ENCODE data around the gene TRAF4. TPM values are rescaled to one million over a fixed set of nuclear protein-coding genes. Genes with fewer than 3 reads are reported as not detected.
A peak's percentile ranks its signal among the peaks of the same experiment; 100 is the strongest.

Gene TRAF4
- total and polyA plus RNA-seq, 2 donors, result 21.2 to 29.3 TPM

- Histone ChIP-seq H3K27ac (ENCODE audit: low read depth in 1 of 2, low read length in 1 of 2) (no peak overlapping the region), H3K36me3 (ENCODE audit: control insufficient read depth in 2 of 2, insufficient read depth in 2 of 2, low read length in 1 of 2) (no peaks in the 10 kb centered on the region), H3K27me3 (ENCODE audit: control insufficient read depth in 2 of 2, insufficient read depth in 1 of 2, low read length in 1 of 2) (no peaks in the 10 kb centered on the region), H3K4me1 (ENCODE audit: control insufficient read depth in 2 of 2, insufficient read depth in 2 of 2, low read length in 2 of 2) (peaks cover 40 to 57% of the 10 kb centered on the region in 2 donors), H3K4me3 (ENCODE audit: low read length in 2 of 2) (no peak overlapping the region), H3K9me3 (ENCODE audit: control insufficient read depth in 2 of 2, insufficient read depth in 1 of 2, low read length in 1 of 2) (peaks cover 0 to 10% of the 10 kb centered on the region in 2 donors)
- no peak for DNase-seq (ENCODE audit: low read depth in 6 of 9, low spot score in 9 of 9)
- WGBS, result 98% methylated on average over 12 of the region's 12 CpGs
Measured at GRCh38 chr17:28737316-28737715, 6.5 kb upstream of the TRAF4 start.

- H3K9me3 ChIP-seq (ENCODE audit: control insufficient read depth in 2 of 2, insufficient read depth in 1 of 2, low read length in 1 of 2), result peaks cover 0 to 10% of the 10 kb centered on the region in 2 donors
- H3K4me3 ChIP-seq (ENCODE audit: low read length in 2 of 2), result no peak overlapping the region
- peaks cover 41 to 64% of the 10 kb centered on the region in 2 donors for H3K4me1 ChIP-seq (ENCODE audit: control insufficient read depth in 2 of 2, insufficient read depth in 2 of 2, low read length in 2 of 2)
- H3K27ac ChIP-seq (ENCODE audit: low read depth in 1 of 2, low read length in 1 of 2), result peak overlapping the region; percentile 25 to 79
- H3K36me3 ChIP-seq (ENCODE audit: control insufficient read depth in 2 of 2, insufficient read depth in 2 of 2, low read length in 1 of 2), result no peaks in the 10 kb centered on the region
- no peak for DNase-seq (ENCODE audit: low read depth in 6 of 9, low spot score in 9 of 9)
- peaks cover 0 to under 1% of the 10 kb centered on the region in 2 donors for H3K27me3 ChIP-seq (ENCODE audit: control insufficient read depth in 2 of 2, insufficient read depth in 1 of 2, low read length in 1 of 2)
- WGBS, result 89% methylated on average over 22 of the region's 22 CpGs
Measured at GRCh38 chr17:28737770-28738679, 5.8 kb upstream of the TRAF4 start.

GRCh38 chr17:28738680-28739384, 5.0 kb upstream of the TRAF4 start:
- WGBS, result 47% methylated on average over 10 of the region's 10 CpGs
- peak overlapping the region; percentile 61 to 79 for H3K27ac ChIP-seq (ENCODE audit: low read depth in 1 of 2, low read length in 1 of 2)
- DNase-seq (ENCODE audit: low read depth in 6 of 9, low spot score in 9 of 9), result peak in 8 of 9 donors; percentile 61 to 93 (median 84)

GRCh38 chr17:28740406-28741357, 3.1 kb upstream of the TRAF4 start:
- peaks cover 0 to 10% of the 10 kb centered on the region in 2 donors for H3K27me3 ChIP-seq (ENCODE audit: control insufficient read depth in 2 of 2, insufficient read depth in 1 of 2, low read length in 1 of 2)
- no peaks in the 10 kb centered on the region for H3K36me3 ChIP-seq (ENCODE audit: control insufficient read depth in 2 of 2, insufficient read depth in 2 of 2, low read length in 1 of 2)
- DNase-seq (ENCODE audit: low read depth in 6 of 9, low spot score in 9 of 9), result no peak
- peaks cover 0 to 6% of the 10 kb centered on the region in 2 donors for H3K9me3 ChIP-seq (ENCODE audit: control insufficient read depth in 2 of 2, insufficient read depth in 1 of 2, low read length in 1 of 2)
- H3K4me1 ChIP-seq (ENCODE audit: control insufficient read depth in 2 of 2, insufficient read depth in 2 of 2, low read length in 2 of 2), result peaks cover 51 to 80% of the 10 kb centered on the region in 2 donors
- H3K27ac ChIP-seq (ENCODE audit: low read depth in 1 of 2, low read length in 1 of 2), result no peak overlapping the region
- no peak overlapping the region for H3K4me3 ChIP-seq (ENCODE audit: low read length in 2 of 2)
- WGBS, result 87% methylated on average over 10 of the region's 10 CpGs

More at GRCh38 chr17:28738680-28739384, 5.0 kb upstream of the TRAF4 start:
- Histone ChIP-seq H3K27me3 (ENCODE audit: control insufficient read depth in 2 of 2, insufficient read depth in 1 of 2, low read length in 1 of 2) (peaks cover 0 to 4% of the 10 kb centered on the region in 2 donors), H3K9me3 (ENCODE audit: control insufficient read depth in 2 of 2, insufficient read depth in 1 of 2, low read length in 1 of 2) (peaks cover 0 to 10% of the 10 kb centered on the region in 2 donors), H3K36me3 (ENCODE audit: control insufficient read depth in 2 of 2, insufficient read depth in 2 of 2, low read length in 1 of 2) (no peaks in the 10 kb centered on the region), H3K4me1 (ENCODE audit: control insufficient read depth in 2 of 2, insufficient read depth in 2 of 2, low read length in 2 of 2) (peaks cover 46 to 71% of the 10 kb centered on the region in 2 donors), H3K4me3 (ENCODE audit: low read length in 2 of 2) (no peak overlapping the region)

GRCh38 chr17:28741358-28742349, 2.2 kb upstream of the TRAF4 start:
- peak in 1 of 9 donors; percentile 42 for DNase-seq (ENCODE audit: low read depth in 6 of 9, low spot score in 9 of 9)
- H3K36me3 ChIP-seq (ENCODE audit: control insufficient read depth in 2 of 2, insufficient read depth in 2 of 2, low read length in 1 of 2), result peaks cover 0 to 3% of the 10 kb centered on the region in 2 donors
- peak overlapping the region in 1 of 2 donors; percentile 21 for H3K27ac ChIP-seq (ENCODE audit: low read depth in 1 of 2, low read length in 1 of 2)
- peaks cover 0 to 10% of the 10 kb centered on the region in 2 donors for H3K27me3 ChIP-seq (ENCODE audit: control insufficient read depth in 2 of 2, insufficient read depth in 1 of 2, low read length in 1 of 2)
- H3K4me3 ChIP-seq (ENCODE audit: low read length in 2 of 2), result no peak overlapping the region
- peaks cover 0 to 6% of the 10 kb centered on the region in 2 donors for H3K9me3 ChIP-seq (ENCODE audit: control insufficient read depth in 2 of 2, insufficient read depth in 1 of 2, low read length in 1 of 2)
- WGBS, result 49% methylated on average over 19 of the region's 19 CpGs
- H3K4me1 ChIP-seq (ENCODE audit: control insufficient read depth in 2 of 2, insufficient read depth in 2 of 2, low read length in 2 of 2), result peaks cover 61 to 89% of the 10 kb centered on the region in 2 donors

GRCh38 chr17:28744104-28744971, 527 bp downstream of the TRAF4 start:
- Histone ChIP-seq H3K27ac (ENCODE audit: low read depth in 1 of 2, low read length in 1 of 2) (peak overlapping the region; percentile 77 to 82), H3K4me1 (ENCODE audit: control insufficient read depth in 2 of 2, insufficient read depth in 2 of 2, low read length in 2 of 2) (peaks cover 41 to 82% of the 10 kb centered on the region in 2 donors), H3K27me3 (ENCODE audit: control insufficient read depth in 2 of 2, insufficient read depth in 1 of 2, low read length in 1 of 2) (peaks cover 0 to 10% of the 10 kb centered on the region in 2 donors), H3K36me3 (ENCODE audit: control insufficient read depth in 2 of 2, insufficient read depth in 2 of 2, low read length in 1 of 2) (peaks cover 25 to 29% of the 10 kb centered on the region in 2 donors), H3K4me3 (ENCODE audit: low read length in 2 of 2) (peak overlapping the region; percentile 69 to 70), H3K9me3 (ENCODE audit: control insufficient read depth in 2 of 2, insufficient read depth in 1 of 2, low read length in 1 of 2) (no peaks in the 10 kb centered on the region)
- 2% methylated on average over 61 of the region's 61 CpGs for WGBS
- DNase-seq (ENCODE audit: low read depth in 6 of 9, low spot score in 9 of 9), result peak in 4 of 9 donors; percentile 41 to 73 (median 68)

All from thymus (tissue), 11 donors.